HuH-7 (cell line): ENCODE results near the gene SUPT4H1.
A peak's percentile ranks its signal among the peaks of the same experiment; 100 is the strongest.

ENCODE experiments used
- DNase-seq: peaks from one replicate; pipeline ENCODE4 v3.0.0; 2011; ENCODE audit warnings: low spot score

SUPT4H1 gene

DNA sequence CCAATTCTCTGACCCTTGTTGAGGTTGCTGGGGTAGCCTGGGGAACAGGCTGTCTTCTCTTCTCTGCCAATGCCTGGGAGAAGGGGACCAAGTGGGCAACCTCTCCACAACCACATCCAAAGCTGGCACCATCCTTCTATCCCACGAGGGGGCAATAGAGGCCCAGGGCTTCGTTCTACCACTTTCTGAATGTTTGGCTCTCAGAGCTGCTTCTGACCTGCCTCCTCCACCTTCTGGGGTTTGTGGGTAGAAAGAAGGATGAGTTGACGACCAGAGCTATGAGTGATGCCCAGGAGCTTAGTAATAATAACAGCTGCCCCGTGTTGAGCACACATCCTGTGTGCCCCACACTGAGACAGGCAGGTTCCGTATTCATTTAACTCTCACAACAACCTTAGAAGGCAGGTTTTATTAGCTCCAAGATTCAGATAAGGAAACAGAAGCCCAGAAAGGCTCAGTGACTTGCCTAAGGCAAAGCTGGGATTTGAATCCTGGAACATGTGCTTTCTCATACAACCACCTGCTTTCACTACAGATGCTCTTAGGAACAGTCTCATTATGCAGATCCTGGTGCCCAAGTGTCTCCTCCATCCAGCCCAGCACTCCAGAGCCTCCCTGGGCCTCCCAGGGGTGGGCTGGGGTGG is 34.5 kb downstream of the SUPT4H1 start:
- DNase-seq = peak; percentile 93

DNA sequence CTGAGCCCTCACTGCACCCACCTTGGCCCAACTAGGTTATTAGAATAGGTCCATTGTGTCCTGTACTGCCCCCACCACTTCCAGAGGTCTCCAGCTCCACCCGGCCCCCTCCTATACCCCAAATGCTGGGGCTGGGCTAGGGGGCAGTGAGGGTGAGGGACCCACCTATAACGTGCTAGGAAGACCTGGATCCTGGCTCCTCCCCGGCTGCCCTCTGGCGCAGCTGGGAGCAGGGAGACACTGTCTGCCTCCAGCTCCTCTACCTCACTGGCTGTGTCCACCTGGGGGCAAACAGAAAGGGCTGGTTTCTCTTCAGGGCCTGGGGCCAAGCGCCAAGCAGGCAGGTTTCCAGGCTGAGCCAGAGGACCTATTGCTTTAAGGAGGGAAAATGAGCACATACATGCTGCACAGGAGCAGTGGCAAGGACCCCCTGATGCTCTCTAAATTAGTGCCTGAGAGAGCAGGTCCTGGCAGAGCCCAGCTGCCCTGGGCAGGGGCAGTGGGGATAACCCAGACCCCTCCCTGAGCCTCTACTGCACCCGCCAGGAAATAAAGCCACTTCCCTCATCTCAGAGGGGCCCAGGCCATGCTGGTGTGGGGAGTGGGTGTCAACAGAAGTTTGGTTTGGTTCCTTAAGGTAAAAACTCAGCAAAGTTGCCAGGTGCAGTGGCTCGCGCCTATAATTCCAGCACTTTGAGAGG is 35.6 kb downstream of the SUPT4H1 start:
- DNase-seq = no peak

DNA sequence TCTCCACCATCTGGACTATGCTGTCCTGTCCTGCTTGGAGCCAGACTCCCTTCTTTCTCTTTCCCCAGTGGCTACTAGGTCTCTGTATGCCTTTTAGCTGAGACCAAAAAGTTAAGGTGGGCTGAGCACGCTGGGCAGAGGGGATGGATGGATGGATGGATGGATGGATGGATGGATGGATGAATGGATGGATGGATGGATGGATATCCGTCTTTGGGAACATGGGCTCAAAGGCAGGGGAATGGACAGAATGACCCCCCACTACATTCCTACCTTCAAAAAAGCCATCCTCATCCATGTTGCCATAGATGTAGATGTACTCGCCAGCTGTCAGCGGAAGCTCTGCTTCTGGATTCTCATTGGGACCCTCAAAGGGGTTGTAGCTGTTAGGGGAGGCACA is 36.3 kb downstream of the SUPT4H1 start:
- no peak for DNase-seq

DNA sequence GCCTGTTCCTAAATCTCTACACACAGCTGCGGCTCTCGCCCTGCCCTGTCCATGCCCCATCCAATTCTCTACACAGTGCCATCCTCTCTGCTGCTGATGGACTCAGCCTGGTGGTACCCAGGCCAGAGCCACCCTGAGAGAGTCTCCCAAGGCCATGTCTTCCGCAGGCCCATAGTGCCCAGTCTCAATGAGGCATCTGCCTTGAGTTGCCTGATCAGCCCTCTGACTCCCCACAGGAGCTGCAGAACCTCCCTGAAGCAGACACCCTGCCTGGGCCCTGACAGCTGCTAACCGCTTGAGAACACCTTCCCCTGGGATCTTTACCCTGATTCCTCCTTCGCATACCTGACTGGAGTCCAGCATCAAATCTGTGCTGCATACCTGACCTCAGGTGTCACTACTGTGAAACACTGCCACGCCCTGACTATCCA is 36.7 kb downstream of the SUPT4H1 start:
- no peak for DNase-seq

DNA sequence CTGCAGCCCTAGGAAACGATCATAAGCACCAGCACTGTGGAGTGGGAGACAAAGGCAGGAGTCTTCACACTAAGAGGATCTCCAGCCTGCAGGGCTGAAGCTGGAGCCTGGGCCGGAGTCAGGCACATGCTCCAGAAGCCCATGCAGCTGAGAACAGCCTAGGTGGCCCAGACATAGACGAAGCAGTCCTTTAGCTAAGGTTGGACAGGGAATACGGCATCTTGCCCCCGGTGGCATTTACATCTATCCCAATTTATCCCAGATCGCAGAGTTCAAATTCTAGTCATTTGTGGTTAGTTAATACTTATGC is 37.3 kb downstream of the SUPT4H1 start:
- DNase-seq = no peak

DNA sequence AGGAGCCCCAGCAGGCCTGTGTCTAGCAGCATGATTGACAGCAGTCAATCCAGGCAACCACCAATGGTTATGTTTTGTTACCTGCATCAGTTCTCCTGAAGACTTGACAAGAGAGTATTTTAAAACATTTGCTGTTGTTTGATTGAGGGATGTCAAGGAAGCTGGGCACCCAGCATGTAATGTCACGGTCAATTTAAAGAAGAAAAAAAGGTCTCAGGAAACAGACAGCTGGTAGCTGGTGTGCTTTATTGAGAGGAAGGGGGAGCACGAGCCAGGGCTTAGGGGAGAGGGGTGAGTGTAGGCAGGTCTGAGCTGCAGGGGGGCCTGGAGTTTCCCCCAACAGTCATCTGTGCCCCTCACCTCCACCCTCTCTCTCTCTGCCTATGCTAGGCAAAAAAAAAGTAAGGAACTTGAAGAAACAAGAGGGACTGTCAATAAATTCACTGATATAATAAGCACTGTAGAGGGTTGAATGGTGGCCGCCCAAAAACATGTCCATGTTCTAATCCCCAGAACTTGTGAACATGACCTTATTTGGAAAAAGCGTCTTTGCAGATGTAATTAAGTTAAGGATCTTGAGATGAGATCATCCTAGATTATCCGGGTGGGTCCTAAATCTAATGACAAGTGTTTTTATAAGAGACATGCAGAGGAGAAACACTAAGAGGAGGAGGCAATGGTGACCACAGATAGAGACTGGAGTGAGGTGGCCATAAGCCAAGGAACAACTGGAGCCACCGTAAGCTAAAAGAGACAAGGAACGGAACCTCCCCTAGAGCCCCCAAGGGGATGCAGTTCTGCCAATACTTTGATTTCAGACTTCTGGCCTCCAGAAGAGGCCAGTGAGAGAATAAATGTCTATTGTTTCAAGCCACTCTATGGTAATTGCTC is 37.9 kb downstream of the SUPT4H1 start:
- no peak for DNase-seq

DNA sequence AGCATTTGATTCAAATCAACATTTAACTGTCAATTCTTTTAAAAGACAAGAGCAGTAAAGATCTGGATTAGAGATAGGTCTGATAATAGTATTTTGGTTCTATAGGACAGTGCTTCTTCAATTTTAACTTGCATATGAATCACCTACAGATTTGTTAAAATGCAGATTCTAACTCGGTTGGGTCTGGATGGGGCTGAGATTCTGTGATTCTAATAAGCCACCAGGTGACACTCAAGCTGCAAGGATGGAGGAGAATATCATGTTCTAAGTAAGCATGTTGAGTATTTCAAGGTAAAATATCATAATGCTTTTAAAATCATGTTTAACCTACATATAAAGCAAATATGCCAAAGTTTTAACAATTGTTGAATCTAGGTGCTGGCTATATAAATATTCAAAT is 39.2 kb downstream of the SUPT4H1 start:
- DNase-seq = no peak

DNA sequence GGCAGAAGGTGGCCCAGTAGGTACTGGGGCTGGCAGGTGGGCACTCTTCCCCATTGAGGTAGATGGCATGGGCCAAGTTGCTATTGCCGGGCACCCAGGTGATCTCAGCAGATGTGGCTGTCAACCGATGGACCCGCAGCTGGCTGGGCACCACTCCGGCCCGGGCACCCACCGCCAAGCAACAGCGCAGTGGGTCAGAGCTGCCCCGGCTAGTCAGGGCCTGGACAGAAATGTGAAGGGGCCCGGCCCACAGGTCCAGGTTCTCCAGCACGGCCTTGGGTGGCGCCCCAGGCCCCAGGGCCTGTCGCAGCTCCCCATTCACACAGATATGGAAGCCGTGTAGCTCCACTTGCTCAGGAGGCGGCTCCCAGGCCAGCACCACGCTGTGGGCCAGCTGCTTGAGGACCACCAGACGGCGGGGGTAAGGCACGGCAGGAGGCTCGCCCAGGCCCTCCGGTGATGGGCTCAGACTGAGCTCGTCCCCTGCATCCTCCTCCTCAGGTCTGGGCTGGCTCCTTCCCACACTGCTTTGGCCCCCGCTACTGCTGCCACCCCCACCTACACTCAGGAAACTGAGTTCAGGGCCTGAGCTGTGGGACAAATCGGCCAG is 39.9 kb downstream of the SUPT4H1 start:
- no peak for DNase-seq

DNA sequence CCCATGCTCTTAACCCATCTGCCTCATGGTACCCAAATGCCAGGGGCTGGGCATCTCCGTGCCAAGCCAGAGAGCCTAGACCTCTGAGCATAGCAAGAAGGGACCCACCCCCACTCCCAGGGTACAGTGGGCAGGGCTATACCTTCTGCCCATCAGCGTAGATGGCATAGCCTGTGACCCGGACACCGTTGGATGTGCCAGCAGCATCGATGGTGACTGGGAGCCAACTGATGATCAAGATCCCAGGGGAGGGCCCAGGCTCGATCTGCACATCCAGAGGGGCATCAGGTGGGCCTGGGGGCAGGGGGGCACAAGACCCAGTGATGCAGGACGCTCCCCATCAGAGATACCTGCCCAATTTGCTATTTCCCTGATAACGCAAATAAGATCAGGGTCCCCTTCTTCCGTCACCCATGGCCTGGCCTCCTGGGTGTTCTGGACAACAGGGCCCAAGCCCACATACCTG is 40.5 kb downstream of the SUPT4H1 start:
- no peak for DNase-seq

DNA sequence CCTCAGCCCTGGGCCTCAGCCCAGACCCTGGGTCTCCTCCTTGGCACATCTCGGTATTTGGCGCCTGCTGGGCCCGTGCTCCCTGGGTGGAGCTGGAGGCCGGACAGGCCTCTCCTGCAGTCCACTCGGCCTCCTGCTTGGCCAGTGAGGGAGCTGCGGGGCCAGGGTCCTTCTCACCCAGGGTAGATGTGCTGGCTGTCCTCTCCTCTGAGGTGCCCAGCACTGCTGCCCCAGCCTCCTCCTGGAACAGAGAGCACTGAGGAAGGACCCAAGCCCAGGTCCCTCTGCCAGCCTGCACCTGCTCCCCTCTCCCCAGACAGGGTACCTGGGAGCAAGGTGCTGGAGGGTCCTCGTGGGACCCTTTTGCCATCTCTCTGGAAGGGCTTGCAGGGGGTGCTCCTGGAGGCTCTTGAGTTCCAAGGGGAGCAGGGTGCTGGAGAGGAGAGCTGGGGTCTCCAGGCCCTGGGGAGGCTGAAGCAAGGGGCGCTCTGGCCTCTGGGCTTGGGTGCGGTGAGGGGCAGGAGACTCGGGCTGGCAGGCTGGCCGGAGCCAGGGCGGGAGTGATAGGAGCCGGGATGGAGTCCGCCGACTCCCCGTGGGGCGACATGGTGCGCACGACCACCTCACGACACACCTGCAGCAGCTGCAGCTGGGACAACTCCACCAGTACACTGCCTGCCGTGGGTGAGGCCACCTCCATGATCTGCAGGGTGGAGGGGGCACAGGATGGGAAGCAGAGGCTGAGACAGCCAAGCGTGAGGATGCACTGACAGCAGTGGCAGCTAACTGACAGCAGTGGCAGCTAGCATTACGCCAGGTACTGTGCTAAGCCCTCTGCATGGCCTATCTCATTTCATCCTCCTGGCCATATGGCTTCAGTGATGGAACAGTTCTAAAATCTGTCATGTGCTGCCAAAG is 41.2 kb downstream of the SUPT4H1 start:
- no peak for DNase-seq

DNA sequence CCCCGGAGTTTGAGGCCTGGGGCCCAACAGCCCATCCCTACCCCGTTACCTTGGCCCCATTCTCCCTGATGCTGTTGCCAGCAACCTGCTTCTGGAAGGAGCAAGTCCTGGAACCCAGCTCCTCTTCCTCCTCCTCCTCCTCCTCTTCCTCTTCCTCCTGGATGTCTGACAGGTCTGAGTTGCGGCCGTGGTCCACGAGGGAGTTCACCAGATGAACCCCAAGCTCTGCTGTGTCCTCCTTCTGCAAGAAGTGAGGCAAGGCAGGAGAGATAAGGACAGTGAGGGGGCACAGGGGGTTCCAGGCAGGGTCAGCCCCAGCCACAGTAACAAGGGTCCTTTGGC is 42.1 kb downstream of the SUPT4H1 start:
- no peak for DNase-seq

DNA sequence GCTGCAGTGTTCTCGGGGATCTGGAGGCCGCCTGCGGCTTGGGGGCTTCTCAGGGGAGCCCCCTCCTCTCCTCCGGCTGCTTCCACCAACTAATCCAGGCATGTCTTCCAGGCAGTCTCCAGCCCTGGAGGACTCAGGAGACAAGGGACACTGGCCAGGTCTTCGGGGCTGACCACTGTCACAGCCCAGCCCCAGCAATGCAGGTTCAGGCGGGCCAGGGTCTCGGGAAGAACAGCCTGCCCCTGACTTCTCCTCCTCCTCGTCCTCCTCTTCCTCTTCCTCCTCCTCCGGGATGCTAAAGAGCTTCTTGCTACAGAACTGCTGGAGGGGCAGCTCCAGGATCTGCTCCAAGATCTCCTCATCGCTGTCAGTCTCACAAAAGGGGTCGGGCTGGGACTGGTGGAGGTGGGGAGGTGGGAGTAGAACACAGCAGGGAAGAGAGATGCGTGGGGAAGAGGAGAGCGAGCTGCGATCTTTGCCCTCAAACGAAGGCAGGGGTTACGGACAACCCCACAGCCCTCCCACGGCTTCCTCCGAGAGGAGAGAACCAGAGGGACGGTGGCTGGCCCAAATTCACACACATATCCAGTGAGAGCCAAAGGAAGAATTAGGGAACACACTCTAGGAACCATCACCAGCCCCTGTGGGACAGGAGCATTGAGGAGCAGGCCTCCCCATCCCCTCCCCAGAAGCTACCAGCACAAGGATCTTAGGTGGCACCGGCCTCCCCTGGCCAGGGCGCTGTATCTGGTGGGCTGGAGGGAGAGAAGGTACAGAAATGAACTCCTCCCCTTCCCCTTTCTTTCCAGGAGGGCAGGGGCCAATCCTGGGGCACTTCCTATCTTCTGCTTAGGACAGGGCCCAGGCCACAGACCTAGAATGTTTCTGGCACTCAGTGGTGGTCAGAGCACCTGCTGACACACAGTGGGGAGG is 42.8 kb downstream of the SUPT4H1 start:
- no peak for DNase-seq

DNA sequence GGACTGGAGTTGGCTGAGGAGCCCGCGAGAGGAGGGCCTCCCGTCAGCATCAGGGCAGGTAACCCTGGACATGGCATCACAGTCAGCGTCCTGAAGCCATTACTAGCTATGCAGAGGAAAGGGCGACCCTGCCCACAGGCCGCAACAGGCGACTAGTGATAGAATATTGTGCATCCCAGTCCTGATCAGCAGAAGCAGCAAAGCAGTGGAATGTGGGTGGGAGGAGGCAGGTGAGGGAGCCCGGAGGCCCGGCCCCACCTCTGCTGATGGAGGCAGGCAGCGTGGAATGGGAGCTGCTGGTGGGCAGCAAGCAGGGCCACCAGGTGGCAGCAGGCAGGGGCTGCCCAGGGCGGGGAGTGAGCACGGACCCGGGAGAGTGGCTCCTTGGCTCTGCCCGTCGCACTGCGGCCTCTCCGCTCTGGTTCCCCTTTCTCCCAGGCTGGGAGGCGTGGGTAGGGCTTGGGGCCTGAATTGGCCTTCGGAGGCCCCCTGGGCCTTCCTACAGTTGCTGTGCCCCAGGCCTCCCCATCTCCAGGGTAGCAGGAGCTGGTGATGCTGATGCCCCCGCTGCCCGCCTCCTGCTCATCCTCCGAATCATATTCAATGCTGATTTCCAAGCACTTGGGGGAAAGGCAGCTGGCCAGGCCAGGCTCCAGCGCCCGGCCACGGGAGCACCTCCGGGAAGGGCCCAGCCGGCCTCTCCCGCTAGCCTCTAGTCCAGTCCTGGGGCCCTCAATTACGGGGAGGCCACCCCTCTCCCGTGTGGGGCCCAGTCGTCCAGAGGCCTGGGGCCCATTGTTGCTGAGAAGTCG is 43.6 kb downstream of the SUPT4H1 start:
- DNase-seq = peak; percentile 60

DNA sequence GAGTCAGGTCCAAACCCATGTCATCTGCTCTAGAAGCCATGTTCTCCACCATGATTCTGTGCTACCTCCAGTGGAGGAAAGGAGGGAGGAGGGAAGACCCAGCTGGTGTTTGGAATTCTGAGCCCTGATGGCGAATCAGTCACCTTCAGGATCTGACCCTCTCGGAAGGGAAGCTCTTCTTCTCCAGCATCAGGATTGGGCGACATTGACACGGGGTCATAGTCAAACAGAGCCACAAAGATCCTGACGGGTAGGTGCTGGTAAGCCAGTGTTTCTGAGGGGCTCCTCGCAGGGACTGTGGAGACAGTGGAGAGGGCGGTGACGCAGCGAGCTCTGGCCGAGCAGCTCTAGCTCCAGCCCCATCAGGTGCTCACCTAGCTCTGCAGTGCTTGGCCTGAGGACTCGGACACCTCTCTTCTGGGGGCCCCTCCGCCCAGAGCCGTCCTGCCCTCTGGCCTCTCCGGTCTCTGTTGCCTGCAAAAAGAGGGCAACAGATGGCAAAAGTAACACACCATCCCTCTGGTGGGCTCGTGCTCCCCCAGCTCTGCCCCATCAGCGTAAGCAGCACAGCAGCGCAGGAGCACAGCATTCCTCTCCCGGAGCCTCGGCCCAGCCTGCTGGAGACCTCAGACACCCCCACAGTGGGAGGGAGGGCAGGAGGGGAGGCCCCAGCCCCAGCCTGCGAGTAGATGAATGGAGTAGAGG is 44.4 kb downstream of the SUPT4H1 start:
- DNase-seq = no peak

DNA sequence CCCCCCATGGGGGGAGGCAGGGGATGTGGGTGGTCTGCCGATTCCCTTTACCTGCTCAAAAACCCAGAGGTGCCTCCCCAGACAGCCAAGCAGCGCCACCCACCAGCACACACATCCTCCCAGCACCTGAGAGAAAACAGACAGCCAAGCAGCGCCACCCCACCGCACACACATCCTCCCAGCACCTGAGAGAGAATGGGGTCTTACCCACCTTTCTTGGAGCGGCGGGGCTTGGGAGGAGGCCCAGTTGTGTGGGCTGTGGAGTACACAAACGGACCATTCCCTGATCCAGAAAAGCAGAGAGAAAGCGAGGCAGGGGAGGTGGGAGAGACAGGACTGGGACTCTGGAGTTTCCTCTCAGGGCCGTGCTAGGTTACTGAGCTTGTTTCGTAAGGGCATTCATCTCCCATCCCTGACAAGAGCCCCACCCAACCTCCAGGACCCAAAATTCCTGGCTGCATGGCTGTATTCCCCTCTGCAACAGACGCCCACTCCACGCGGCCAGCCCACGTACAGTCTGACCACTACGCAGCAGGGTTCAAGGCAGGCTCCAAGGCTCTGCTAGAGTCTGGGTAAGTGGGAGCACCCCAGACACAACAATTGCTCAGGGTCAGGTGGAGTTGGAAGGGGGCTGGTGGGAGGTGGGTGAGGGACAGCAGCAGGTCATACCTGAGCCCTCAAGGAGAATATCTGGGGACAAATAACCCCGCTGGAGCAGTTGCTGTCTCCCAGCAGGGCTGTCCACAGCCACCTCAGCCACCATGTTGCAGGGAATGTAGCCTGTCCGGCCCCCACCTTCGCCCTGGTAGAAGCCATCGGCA is 45.7 kb downstream of the SUPT4H1 start:
- no peak for DNase-seq

DNA sequence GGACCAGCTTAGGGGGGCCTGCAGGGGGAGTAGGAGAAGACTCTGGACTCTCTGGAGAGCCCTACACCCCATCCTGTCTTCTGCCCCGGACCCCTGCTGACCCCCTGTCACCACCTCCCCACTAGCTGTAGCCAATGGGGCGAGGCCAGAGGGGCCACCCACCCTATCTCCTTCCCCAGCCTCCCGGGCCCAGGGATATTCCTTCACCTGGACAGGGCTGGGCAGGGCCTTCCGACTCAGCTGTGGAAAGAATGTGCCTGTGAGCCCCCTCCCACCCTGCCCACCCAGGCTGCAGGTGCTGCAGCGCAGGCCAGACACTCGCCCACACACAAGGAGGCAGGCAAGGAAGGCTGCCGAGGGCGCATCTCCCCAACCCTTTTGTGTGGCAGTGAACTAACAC is 46.4 kb downstream of the SUPT4H1 start:
- no peak for DNase-seq

DNA sequence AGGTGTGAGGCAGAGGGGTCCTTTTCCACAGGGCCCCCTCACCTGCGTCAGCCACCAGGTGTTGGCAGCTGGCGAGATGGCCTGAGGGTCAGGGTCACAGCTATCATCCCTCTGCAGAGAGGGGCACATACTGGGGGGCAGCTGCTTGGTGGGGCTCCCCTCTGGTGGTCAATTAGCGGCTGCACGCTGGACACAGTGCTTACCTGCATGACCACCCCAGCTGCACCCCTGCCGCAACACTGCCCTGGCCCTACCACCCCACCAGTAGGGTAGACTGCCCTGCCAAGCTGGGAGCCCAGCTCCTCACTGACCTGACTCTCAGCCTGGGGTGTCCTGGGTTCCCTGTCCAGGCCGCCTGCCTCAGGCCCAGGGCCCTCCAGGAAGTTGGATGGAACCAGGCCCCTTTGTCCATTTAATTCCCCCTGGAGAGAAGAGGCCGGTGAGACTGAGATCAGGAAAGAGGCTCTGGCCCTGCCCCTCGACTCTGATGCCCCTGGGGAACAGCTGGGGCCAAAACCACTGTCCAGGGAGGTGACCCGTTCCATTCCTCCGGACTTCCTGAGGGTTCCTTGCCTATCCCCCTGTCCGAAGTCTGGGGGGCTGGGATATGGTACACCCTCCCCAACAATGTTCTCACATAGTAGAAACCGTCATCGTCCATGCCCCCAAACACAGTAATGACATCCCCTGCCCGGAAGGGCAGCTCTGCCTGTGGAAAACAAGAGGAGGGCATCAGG is 47.1 kb downstream of the SUPT4H1 start:
- no peak for DNase-seq
